GM21576 (cell line): ENCODE results near the gene GALNT16.

ENCODE experiments used
- ATAC-seq: cut with Tn5 transposase; IDR thresholded peaks from one replicate; pipeline ENCODE4 v1.9.1; 2021; ENCODE audit warnings: mild to moderate bottlenecking, moderate library complexity; ENCODE audit not compliant: unreplicated experiment

GALNT16 gene

DNA sequence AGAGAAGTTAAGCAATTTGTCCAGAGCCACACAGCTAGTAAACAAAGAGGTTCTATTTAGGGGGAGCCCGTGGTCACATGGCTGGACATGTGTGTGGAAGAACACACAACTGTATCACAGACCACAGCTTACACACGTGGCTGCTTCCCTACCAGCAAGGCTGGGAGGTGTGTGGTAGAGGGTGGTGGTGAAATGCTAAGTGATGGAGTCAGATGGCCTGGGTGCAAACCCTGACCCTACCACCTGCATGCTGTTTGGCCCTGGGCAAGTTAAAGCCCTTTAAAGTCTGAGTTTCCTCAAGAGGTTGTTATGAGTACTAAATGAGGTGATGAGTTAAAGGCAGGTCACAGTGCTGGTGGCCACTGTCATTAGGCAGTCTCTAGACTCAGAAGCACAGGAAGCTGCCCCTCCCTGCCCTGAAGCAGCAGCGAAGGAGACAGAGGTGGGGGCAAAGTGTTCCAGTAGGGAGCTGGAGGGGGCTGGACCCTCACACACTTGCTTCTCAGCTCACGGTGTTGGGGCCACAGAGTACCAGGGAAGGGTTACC, 73.9 kb downstream of the GALNT16 start:
- ATAC-seq = no peak

DNA sequence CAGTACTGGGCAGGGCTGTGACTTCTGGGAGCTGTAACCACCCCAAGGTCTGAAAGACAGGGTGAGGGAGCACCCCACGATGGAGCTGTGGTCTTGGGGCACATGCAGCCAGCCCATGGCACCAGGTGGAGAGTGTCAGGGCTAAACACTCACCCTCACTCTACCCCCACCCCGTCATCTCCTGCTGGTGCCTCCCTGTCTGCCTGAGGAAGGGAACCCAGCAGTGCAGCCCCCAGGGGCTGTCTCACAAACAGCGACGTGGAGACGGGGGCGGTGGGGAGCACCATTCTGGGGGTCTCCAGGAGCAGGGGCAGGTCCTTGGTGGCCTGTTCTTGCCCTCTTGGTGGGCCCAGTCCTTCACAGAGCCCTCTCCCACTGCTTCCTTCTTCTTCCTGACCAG, 74.6 kb downstream of the GALNT16 start:
- no peak for ATAC-seq

- ATAC-seq = no peak
Observed at GRCh38 chr14:69335371-69335771, 75.4 kb downstream of the GALNT16 start.

GRCh38 chr14:69337984-69338383, 78.0 kb downstream of the GALNT16 start:
- no peak for ATAC-seq

GRCh38 chr14:69339426-69339825, 79.5 kb downstream of the GALNT16 start:
- ATAC-seq = no peak

- ATAC-seq = no peak
Observed at GRCh38 chr14:69342928-69343525, 83.1 kb downstream of the GALNT16 start.

DNA sequence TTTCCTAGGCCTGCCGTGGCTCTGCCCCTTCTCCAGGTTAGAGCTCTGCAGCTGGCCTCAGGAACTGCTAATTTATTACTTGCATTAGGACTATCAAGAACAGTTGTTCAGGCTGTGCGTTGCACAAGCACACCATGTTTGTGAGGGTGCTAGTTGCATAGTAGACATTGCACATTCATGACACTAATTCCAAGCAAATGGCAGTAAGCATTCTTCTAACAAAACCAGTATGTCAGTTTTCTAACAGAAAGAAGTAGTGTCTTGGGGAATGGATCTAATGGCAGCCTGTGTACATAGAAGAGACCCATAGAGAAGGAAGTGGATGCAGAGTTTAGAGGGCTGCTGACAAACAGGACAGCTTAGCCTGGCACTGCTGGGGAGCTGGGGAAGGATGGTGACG, 84.2 kb downstream of the GALNT16 start:
- no peak for ATAC-seq

- ATAC-seq = no peak
Observed at GRCh38 chr14:69345402-69345801, 85.4 kb downstream of the GALNT16 start.

- no peak for ATAC-seq
Observed at GRCh38 chr14:69346710-69347109, 86.8 kb downstream of the GALNT16 start.

DNA sequence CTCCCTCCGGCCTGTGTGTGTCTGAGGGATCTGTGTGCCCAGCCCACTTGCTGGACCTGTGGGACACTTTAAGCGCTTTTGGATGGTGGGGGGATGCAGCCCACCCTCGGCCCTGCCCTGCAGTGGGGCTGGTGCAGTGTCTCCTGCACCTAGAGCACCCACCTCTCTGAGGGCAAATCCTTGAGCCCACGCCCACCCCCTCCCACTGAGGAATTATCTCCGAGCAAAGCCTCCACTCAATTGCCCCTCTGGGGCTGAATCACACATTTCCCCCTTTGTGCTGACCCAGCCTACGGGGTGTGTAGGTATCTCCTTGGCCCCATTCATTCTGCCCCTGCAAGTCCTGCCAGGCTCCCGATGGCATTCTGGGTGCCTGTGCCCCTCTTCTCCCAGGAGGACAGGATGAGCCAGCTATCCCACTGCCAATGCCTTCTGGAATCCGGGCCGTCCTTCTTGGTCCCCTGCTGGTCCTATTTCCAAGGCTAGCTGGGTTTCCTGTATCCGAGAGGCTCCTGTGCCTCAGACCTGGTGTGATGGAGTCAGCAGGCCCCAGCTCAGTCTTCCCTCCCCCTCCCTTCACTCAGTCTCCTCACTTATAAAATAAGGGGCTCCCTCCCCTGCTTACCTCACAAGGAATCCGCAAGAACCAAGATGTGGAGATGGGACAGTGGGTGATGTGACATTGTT, 89.3 kb downstream of the GALNT16 start:
- no peak for ATAC-seq

- ATAC-seq = no peak
Observed at GRCh38 chr14:69350892-69351291, 90.9 kb downstream of the GALNT16 start.

GRCh38 chr14:69351385-69351784, 91.4 kb downstream of the GALNT16 start:
- ATAC-seq = no peak

DNA sequence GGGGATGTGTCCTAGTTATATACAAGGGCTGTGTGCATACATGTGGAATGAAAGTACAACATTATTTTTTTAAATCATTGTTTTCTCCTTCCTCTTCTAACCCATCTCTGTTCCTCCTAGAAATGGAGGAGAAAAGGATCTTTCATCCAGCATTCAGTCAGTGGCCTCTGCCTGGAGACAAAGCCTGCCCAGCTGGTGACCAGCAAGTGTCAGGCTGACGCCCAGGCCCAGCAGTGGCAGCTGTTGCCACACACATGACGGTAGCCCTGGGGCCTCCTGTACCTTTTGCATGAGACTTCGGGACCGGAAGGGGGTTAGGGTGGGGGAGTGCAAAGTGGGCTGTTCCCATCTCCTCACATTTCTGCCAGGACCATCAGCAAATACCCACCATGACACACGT, 92.0 kb downstream of the GALNT16 start:
- no peak for ATAC-seq

- ATAC-seq = no peak
Observed at GRCh38 chr14:69353168-69353567, 93.2 kb downstream of the GALNT16 start.

GRCh38 chr14:69354383-69355153, 94.6 kb downstream of the GALNT16 start:
- ATAC-seq = peak; percentile 90

- ATAC-seq = no peak
Observed at GRCh38 chr14:69355154-69355597, 95.2 kb downstream of the GALNT16 start.

DNA sequence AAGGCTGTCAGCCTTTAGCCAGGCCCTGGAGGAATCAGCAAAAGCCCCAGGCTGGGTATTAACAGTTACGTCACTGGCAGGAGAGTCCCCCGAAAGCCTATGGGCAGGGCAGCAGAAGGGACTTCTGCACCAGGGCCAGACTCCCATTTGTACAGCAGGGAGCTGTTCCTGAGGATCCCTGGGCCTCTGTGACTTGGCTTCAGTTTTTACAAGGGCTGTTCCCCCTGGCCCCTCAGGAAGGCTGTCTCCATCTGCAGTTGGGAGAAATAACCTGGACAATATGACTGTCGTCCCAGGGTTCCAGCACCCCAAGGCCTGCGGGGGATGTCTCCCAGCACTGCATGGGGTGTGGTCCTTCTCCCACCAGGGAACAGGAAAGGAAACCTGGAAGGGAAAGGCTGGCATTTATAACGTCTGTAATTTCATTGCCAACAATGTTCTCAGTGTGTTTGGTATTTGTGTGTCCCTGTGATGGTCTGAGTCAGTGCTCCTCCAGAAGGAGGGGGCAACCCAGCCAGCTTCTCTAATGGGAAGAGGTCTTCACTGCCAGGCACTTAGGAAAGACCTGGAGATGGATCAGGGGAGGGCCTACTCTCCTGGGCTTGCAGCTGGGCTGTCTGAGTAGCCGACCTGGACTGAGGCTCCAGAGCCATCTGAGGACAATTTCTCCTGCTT, 95.8 kb downstream of the GALNT16 start:
- no peak for ATAC-seq

- no peak for ATAC-seq
Observed at GRCh38 chr14:69356903-69357543, 97.1 kb downstream of the GALNT16 start.

DNA sequence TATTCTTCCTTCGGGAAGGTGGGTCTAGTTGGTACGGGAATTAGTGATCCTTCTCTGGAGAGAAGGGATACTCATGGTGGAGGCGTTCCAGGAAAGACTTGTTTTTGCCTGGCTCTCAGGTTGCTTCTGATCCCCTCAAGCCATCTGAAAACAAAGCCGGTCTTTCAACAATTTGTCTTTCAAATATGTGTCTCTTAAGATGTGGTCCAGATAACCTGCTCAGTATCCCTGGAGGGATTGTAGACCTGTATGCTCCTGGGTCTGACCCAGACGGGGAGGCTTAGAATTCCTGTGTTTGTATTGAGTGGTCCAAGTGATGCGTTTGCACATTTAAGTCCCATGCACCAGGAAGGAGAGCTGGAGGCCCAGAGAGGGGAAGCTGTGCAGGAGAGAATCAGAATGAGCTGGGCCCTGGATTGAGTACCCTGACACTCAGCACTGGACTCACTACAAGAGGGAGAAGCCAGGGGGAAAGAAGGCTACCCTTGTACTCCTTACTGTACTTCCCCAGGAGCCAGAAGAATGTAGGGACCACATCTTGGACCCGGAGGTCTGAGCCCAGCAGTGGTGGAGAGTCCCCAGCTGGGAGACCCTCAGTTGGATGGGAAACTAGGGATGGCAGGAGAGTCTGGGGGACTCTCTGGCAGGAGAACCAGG, 97.7 kb downstream of the GALNT16 start:
- ATAC-seq = no peak
